IPS-NIHi7 (cell line): Measurements from ENCODE around the gene AP2B1.
"Not testable (repeated sequence)": the region's sequence is repeated elsewhere in the genome, so short reads cannot be mapped to it uniquely, and the experiment has no call there.

Experiments
- DNase-seq: peaks from one replicate; pipeline ENCODE4 v3.0.0; 2012; ENCODE audit warnings: mixed read lengths; ENCODE audit errors: extremely low spot score

AP2B1 gene

DNA sequence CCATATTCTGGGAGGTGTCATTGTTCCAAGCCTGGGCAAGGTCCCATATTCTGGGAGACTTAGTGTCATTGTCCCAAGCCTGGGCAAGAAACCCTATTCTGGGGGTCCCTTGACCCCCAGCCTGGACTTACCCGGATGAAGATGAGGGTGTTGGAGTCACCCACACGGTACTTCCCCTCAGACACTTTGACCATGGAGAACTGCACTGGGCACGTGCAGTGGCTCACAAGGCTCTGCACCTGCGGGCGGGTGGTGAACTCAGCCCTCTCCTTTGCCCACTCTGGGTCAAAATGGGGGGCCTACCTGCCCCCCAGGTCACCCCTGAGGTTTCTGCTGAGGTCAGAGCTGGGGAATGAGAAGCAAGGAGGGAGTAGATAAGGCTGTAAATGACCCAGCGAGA lies 161.9 kb downstream of the AP2B1 start:
- no peak for DNase-seq

DNA sequence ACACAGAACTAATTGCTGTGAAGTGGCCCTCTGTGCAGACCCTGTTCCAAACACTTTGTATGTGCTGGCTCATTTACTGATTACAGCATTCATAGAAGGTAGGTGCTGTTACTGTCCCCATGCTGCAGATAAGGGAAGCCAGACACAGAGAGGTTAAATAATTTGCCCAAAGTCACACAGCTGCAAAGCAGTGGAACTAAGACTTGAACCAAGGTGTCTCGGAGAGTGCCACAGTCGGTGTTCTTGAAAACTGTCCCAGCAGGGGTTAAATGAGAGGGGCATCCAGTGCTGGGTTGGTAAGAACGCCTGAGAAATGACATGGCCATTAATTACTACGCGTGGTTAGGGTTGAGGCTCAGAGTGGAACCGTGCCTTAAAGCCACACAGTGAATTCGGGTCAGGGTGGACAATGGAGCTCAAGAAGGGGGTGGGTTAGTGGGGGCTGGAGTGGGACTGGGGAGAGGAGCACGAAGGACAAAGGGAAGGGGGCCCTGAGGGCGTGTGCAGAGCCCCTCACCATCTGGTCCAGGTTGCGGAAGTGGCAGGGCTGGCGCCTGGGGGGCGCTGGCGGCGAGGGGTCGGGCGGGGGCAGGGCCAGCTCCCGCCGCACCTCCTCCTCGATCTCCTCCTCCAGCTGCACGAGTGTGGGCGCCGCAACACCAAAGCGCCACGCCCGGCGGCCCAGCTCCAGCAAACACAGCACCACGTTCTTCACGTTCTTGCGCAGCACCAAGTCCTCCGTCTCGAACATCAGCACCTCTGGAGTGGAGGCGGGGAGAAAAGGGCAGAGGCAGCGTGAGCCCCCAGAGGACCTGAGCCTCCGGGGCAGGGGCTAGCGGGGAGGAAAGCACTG lies 162.7 kb downstream of the AP2B1 start:
- DNase-seq, result peak; percentile 56

DNA sequence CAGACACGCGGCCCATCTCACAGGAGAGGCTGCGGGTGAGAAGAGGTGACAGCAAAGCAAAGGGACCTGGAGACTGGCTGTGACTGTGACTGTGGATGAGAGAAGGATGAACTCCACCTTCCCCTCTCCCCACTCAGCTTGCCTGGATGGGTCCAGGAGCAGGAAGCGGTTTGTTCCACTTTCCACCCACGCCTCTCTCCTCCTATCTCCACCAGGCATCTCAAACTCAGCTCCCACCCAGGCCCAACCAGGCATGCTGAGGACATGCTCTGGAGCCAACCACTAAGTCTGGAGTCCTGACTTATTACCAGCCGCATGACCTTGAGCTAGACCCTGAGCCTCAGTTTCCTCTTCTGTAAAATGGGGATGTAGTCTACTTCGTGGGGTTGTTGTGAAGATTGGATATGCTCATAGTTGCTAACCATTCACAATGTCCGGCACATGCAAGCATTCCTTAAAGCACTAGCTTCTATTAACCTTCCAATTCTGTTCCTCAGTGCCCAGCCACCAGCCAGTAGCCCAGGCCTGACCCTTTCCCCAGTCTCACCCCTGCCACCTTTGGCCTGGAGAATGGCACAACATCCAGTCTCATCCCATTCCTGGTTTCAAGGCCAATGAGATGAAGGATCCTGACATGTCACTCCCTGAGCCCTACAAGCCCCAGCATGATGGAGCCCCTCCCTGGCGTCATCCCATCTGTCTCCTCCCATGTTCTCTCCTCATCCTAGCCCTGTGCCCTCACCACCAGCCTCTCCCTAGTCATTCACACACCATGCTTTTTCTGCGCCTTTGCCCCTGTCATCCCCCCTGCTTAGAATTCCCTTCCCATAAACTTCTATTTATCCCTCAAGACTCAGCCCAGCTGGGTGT lies 163.6 kb downstream of the AP2B1 start:
- DNase-seq, result no peak

DNA sequence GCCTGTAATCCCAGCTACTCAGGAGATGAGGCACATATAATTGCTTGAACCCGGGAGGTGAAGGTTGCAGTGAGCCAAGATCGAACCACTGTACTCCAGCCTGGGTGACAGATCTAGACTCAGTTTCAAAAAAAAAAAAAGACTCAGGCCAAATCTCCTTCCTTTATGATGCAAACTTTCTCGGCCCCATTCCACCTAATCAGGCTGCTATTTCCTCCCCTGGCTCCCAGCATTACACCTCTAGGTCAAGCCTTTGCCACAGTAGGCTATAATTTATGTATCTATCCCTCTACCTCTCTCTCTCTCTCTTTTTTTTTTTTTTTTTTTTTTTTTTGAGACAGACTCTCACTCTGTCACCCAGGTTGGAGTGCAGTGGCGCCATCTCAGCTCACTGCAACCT lies 164.4 kb downstream of the AP2B1 start:
- not testable (repeated sequence) for DNase-seq

DNA sequence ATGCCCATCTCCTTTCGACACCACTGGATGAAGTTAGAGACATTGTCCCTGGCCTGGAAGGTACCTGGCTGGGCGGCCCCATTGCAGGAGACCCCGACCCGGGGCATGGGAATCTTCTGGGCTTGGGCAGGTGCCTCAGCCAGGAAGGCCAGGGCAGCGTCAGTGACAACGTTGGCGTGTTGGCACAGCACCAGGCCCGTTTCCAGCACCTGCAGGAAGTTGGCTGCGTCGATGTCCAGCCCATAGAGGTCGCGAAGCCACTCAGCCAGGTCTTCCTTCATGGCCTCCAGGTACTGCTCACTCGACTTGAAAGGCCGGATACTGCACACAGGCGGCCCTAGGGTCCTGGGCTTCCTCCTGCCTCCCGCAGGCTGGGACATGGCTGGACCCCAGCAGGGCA lies 165.3 kb downstream of the AP2B1 start:
- no peak for DNase-seq

DNA sequence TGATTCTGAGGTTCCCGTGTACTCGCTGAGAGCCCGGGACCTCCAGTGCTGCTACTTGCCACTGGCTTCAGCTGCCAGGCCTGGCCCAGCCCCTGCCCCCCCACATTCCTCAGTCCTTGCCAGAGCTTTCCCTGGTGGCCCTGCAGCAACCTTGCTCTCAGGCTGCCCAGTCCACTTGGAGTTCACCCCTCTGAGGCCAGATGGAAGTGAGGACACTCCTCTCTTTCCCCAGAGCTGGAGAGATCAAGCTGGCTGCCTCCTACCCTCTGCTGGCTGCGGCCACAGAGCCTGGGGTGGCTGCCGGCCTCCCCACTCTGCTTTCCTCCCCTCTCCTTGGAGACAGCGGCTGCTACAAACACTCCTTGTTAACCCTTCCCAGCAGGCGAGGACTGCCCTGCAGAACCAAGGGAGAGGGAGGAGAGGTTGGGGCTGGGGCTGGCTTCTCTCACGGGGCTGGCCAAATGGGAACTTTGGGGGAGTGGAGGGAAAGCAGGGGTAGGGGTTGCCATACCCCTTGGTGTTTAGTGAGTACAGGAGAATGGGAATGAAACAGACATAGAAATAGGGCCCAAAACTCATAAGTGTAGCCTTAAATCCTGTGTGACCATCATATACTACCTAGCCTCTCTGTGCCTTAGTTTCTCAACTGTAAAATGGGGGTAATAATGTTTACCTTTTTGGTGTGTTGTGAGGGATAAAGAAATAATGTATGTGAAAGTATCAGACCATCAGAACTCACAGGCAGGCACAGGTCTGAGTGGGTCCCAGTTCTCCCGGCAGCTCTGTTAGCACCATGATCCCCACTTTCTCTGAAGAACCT lies 166.0 kb downstream of the AP2B1 start, which contains the start of gene GAS2L2:
Gene GAS2L2, minus strand, starts transcription at position 295 of the 820 bp plus-strand sequence. CDS start 389 bp downstream, outside the sequence.
- DNase-seq, result no peak

DNA sequence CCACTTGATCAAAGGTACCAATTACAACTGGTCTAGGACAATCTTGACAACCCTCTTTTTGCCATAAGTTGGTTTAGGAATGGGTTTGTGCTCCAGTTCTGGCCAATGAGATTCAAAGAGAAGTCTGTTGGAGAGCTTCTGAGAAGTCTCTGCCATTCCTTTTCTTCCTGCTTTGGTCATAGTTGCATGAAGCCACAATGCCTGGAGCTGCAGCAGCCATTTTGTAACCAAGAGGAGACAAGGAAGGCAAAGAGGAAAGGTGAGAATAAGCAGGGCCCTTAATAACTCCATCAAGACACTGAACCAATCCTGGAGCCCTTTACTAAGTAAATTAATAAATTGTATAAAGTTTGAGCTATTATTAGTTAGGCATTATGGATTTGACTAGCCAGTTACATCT lies 170.1 kb downstream of the AP2B1 start:
- no peak for DNase-seq

DNA sequence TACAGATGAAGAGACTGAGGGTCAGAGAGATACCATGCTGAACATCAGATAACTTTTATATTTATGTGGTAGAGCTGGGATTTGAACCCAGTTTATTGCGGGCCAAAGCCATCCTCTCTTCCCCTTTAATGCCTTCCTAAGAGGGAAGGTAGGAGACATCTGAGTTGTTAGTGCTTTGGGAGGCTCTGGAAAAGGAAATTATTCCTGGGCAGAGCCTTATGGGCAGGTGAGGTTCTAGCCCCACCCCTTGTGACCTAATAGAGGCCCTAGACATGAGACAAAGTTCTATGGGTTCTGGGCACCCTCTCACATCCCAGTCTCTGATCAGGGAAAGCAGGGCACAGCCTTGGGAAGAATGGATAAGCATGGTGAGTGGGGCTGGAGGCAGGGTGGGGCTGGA lies 173.5 kb downstream of the AP2B1 start, which contains the start of gene C17orf50:
Gene C17orf50, plus strand, starts transcription at position 301 of the 400 bp plus-strand sequence. Its CDS starts 55 bp downstream, at position 356.
- no peak for DNase-seq

DNA sequence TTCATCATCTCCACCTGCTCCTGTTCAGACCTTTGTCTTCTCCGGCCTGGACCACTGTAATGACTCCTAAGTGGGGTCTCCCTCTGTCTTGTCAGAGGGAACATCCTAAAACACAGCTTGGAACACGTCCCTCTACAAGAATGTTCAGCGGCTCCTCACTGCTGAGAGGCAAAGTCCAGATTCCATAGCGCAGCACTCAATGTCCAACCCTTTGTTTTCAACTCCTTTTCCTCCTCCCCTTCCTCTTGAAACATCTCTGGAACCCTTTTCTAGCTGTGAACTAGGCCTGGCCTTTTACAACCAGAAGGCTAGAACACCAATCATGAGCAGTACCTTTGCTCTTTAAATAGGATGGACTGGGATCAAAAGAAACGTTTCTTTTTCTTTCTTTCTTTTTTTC lies 174.5 kb downstream of the AP2B1 start:
- no peak for DNase-seq

DNA sequence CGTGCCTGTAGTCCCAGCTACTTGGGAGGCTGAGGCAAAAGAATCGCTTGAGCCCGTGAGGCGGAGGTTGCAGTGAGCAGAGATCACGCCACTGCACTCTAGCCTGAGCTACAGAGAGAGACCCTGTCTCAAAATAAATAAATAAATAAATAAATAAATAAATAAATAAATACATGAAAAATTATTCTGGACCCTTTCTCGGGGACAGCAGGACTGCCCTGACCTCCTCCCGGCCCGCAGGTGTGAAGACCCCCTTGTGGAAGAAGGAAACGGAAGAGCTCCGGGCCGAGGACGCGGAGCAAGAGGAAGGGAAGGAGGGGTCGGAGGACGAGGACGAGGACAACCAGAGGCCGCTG lies 176.6 kb downstream of the AP2B1 start:
- DNase-seq, result no peak

DNA sequence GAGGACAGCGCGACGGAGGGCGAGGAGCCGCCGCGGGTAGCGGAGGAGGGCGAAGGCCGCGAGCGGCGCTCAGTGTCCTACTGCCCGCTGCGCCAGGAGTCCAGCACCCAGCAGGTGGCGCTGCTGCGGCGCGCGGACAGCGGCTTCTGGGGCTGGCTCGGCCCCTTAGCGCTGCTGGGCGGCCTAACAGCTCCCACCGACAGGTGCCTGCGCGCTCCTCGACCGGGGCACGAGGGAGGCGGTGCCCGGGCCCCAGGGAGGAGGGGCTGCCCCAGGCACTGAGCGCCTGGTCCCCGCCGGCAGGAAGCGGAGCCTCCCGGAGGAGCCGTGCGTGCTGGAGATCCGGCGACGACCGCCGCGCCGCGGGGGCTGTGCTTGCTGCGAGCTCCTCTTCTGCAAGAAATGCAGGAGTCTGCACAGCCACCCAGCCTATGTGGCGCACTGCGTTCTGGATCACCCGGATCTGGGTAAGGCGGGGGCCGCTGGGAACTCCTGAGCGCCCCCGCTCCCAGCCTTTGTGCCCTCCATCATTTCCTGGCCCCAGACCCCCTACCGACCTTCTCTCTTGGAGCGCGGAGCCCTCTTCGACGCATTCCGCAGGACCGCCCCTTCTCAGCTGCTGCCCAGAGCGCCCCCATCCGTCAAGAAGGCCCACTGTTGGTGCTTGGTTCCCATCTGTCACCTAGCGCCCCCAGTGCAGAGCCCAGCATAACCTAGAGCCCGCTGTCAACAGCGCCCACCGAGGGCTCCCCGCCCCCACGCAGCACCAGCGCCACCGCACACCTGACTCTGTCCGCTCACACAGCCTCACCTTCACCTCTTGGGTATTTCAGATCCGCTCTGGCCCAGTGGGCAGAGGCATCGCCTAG lies 177.2 kb downstream of the AP2B1 start:
- DNase-seq, result peak; percentile 98

DNA sequence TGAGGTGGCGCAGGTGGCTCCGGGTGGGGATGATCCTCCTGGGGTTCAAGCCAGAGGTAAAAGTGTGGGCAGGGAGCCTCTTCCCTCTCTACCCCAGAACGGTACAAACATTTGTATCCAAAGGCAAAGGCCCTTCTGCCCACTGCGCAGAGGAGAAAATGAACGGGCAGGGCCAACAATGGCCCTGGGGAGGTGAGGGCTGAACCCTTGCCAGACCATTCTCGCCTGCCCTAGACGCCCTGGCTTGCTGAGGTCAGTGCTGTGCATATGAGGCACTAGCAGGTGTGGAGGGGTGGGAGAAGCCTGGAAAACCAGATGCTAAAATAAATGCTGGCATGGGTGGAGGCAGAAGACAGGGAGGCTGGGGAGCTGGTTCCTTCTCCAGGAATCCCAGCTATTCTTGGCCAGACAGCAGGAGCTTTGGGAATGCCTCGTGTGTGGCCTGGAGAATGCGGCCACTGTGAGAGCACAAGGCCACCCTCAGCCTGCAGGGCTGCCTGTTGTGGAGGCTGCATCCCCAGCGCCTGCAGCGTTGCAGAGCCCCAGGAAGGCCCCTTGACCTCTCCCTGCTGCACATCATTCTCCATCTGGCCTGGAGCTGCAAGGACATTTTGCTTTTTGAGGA lies 178.1 kb downstream of the AP2B1 start:
- no peak for DNase-seq

DNA sequence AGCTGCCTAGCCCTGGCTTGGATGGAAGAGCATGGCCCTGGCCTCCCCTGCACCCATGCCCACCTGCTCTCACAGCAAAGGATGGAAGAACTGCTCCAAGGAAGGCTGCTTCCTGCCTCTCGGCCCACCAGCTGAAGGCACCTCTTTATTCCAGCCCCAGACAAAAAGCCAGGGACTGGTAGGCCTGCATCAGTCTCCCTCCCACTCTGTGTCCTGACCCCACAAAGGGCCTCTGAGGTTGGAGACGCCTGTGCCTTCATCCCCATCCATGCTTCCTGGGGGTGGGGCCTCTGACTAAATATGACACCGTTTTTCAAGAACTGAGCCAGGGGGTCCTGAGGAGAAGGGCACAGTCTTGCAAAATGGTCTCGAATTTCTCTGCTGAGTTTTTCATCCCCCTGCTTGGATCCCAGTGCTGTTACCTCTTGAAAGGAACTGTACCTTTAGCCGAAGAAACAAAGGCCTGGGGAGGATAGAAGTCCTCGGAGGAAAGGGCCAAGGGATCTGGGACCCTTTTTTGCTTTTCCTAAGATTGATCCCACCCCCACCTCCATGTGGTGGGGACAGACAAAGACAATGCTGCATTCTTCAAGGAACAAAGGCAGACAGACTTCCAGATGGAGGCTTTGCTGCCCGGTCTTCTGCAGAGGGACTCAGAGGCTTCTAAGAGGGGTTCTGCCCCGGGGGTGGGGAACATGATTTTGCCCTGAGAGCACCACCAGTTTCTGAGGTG lies 178.8 kb downstream of the AP2B1 start:
- DNase-seq, result no peak

DNA sequence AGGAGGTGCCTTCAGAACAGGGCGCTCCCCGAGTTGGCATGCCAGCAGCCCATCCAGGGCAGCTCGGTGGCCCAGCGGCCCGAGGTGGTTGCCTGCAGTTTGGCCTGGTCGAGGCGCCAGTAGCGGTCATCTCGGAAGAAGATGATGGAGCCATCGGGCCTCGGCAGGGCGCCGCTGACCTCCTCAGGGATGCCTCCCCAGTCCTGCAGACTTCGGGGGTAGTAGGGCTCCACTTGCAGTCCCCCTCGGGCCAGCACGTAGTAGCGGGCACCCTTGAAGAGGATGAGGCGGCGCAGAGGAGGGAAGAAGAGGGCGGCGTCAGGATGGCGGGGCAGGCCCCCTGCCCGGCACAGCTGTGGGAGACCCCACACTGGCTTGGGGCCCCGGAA lies 179.4 kb downstream of the AP2B1 start:
- no peak for DNase-seq

DNA sequence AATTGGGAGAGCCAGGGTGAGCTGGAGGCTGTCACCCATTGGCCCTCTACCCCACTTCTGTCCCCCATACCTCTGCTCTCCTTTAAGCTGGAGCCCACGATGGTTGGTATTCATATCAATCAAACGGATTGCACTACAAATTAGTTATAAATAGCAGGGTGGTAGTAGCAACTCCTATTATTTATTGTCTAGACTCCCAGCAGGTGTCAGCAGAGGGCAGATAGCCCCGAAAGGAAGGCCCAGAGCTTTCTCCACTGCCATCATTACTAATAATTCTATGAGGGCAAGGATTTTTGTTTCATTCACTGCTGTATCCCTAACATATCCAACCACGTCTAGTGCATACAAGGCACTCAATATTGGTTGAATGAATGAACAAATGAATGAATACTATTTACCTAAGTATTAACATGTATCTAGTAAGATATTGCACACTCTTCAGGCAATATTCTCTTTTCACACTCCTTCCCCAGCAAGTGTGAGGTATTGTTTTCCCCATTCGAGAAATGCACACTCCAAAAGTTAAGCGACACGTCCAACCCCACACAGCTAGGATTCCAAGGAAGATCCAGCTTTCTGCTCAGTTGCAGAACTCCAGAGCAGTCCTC lies 179.9 kb downstream of the AP2B1 start:
- DNase-seq, result no peak

DNA sequence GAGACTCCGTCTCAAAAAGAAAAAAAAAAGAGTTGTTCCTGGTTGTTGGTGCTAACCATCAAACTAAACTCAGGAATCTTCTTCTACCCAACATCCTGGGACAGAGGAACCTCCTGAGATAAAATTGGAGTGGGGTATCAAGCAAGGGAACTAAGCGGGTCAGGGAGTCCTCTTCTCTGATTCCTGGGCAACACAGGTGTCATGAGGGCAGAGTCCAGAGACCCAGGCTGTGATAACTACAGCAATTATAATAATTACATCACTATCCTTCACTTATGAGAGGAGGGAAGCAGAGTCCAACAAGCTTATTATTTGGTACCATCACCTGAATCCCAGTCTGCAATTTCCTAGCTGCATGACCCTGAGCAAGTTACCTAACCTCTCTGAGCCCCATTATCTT lies 181.7 kb downstream of the AP2B1 start:
- no peak for DNase-seq

DNA sequence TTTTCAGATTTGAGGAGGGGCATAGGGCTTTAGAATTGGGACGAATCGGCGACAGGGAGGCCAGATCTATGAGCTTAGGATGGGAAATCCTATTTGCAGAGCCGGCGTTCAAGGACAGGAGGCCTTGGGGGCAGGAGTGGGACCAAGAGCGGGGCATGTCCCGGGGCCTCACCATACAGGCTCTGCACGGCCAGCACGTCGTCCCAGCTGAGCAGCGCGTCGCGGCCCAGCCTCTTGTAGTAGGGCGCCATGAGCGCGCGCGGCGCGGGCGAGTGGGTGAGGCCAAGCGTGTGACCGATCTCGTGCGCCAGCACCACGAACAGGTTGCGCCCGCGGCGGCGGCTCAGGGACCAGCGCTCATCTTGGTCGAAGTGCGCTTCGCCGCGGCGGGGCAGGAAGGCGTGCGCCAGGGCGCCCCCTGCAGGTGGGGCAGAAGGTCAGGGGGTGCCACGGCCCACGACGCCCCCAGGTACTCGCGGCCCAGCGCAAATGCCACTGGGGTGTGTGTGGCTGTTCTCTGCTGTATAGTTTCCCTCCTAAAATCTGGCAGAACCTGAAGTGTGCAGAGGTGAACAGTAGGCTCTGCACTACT lies 182.9 kb downstream of the AP2B1 start:
- no peak for DNase-seq

DNA sequence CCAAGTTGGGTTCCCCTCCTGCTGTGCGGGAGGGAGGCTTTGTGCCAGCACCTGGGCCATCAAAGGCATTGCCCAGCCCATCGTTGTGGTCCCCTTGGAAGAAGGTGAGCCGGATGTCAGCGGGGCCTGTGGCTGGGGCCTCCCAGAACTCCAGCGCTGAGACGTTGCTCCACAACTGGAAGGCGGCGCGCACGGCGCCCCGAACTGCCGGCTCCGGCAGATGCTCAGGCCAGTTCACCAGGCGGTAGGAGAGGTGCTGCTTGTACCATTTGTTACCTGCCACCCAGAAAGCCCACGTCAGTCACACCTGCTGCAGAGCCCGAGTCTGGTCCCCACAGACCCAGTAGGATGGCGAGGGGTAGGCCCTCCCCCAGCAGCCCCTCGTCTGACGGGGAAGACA lies 186.0 kb downstream of the AP2B1 start:
- DNase-seq, result no peak
